HG03103 (cell line): Measurements from ENCODE around the gene KCNF1.

Experiments
- ATAC-seq: cut with Tn5 transposase; IDR thresholded peaks from one replicate; pipeline ENCODE4 v1.9.1; 2021; ENCODE audit warnings: low read depth; ENCODE audit not compliant: unreplicated experiment

Gene KCNF1

GRCh38 chr2:10918661-10919409 is 7.1 kb downstream of the KCNF1 start:
- ATAC-seq = no peak

DNA sequence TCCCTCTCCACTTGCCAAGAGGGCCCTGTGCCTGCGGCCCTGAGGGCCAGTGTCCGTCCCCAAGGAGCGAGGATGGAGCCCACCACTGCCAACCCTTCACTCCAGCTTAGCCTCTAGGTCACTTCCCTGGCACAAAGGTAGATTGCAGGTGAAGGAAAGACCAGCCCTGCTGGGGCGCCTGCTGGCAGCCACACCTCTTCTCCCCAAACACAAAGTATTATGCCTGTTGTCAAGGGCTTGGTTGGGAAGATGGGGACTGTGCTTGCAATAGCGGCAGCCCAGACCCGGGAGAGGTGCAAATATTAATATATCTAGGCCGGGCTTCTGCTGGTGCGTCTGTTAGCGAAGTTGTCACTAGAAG is 7.7 kb downstream of the KCNF1 start:
- no peak for ATAC-seq

GRCh38 chr2:10919771-10920621 is 8.3 kb downstream of the KCNF1 start:
- ATAC-seq = no peak

GRCh38 chr2:10920764-10921388 is 9.1 kb downstream of the KCNF1 start:
- ATAC-seq = no peak

- ATAC-seq = no peak
These were observed 9.8 kb downstream of the KCNF1 start for GRCh38 chr2:10921525-10921924.

GRCh38 chr2:10922307-10923007 is 10.7 kb downstream of the KCNF1 start:
- no peak for ATAC-seq

- ATAC-seq = no peak
These were observed 11.3 kb downstream of the KCNF1 start for GRCh38 chr2:10923008-10923375.

GRCh38 chr2:10923965-10924364 is 12.2 kb downstream of the KCNF1 start:
- ATAC-seq = no peak

DNA sequence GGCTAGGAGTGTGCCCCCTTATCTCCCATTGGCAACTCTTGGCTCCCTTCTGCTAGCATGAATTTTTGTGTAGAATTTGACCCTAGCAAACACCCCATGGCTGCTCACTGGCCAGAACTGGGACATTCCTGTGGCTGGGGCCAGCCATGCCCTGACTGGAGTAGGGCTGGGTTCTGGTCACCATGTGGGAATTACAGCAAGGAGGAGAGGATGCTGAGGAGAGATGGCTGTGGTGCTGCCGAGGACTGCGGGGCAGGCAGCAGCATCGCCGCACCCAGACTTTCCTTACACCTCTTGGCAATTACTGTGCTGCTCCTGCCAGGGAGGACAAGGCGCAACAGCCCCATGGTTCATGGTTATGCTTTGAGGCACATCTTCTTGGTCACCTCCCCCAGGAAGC is 12.7 kb downstream of the KCNF1 start:
- ATAC-seq = no peak

DNA sequence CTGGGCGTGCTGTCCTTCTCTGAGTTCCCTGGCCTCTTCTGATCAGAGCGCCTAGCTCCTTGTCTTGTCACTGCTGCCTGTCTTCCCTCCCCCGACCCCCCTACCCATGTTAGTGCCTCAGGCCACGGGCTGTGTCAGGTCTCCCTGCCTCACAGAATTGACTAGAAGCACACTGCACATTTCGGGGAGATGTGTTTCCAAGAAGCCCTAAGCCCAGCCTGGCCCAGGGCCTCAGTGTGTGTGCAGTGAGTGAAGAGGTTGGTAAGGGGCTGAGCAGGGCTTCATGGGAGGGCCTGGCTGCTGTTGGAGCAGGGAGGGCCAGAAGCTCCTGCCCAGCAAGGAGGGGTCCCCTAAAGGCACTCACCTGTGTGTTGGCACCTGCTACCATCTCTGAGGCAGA is 13.1 kb downstream of the KCNF1 start:
- no peak for ATAC-seq

DNA sequence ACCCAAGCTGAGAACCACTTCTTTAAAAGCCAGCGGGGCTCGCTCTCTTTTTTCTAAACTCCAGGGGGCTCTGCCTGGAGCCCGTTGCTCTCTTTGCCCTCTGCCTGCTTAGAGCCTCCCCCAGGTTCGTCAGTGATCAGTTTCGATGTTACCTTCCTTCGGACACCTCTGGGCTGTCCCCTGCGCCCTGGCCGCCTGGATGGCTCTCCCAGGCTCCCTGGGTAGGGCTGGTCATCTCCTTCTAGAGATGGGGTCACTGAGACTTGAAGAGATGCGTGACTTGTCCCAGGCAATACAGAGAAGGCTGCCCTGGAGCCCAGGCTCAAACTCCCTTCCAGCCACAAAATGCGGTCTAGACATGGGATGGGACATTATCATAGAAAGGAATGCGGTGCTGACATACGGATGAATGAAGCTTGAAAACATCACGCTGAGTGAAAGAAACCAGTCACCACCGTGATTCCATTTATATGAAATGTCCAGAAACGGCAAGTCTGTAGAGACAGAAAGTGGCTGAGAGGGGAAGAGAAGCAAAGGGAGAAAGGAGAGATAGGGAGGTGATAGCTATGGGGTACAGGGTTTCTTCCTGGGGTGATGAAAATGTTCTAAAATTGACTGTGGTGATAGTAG is 14.6 kb downstream of the KCNF1 start:
- no peak for ATAC-seq

DNA sequence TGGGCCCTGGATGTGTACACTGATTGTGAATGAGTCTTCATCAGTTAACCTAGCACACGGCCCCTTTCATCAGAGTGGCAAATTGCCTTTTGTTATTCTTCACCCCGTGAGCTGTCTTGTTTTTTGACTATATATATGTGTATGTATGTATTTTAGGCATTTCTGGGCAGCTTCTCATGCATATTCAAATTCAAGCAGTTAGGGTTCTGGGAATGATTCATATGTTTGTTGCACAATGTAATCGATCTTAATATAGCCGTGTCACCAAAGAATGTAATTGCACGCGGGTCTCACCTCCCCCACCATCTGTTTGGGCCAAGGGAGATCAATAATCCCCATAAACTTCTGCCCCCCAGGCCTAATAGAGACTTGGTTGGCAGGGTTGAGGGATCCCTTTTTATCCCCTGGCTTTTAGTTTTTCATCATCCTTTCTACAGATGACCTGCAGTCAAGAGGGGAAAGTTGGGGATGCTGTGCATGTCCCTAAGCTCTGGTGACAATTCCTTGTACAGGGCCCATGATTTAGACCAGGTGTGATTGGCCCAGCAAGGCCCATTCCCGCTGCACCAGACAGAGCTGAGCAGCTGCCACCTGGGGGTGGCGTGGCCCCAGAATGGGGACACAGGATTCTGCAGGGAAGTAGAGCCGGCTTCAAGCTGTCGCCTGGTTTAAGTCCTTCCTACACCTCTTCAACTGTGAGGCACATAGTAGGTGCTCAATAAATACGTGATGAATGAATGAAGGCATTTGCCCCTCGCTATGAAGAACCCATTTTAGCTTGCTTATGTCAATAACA is 19.2 kb downstream of the KCNF1 start:
- ATAC-seq = no peak

- no peak for ATAC-seq
These were observed 20.0 kb downstream of the KCNF1 start for GRCh38 chr2:10931710-10932255.

DNA sequence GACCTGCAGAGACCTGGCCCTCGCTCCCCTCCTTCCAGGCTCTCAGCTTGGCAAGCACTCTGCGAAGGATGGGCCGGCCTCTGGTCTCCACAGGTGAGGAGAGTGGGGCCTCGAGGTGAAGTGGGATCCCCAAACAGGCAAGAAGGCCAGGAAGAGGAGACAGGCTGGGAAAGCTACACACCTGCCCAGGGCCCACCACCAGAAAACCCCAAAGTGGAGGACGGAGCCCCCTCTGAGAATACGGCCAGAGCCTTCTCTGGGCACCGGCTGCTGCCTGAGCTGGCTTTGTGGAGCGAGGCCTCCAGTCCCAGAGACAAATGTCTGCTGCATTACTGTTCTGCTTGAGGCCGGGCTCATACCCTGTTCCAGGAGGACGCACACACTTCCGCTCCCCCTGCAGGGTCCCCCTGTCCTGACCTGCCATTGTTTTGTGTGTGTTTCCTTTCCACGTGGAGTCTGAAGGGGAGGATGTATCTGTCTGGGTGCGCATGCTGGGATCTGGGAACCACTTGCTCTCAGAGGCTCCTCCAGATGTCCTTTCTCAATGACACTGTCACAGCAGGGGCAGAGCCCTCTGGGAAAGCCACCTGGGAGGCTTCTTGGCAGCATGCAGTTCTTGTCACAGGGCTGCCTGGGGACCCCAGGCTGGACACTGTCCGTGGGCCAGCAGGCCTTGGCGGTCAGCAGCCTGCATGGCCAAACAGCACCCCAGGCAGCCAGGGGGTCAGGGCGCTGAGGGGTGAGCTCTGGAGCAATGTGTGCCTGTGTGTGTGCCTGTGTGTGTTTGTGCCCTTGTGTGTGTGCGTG is 20.8 kb downstream of the KCNF1 start:
- no peak for ATAC-seq

DNA sequence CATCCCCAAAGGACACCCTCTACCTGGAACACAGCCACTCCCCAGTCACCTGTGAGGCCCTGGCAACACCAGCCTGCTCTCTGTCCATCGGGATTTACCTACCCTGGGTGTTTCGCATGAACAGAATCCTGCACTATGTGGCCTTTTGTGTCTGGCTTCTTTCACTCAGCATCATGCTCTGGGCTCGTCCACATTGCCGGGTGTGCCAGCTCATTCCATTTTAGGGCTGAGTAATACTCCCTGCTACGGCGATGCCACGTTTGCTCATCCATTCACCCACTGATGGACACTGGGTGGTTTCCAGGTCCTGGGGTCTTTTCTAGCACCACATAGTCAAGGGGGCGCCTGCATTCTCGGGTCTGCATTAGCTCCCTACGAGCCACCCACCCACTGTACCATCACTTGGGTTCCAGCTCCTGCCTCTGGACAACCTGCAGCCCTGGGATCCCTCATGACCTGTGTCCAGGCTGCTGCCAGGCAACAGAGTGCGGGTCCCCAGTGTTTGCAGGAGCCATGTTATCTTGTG is 22.0 kb downstream of the KCNF1 start:
- ATAC-seq = no peak

DNA sequence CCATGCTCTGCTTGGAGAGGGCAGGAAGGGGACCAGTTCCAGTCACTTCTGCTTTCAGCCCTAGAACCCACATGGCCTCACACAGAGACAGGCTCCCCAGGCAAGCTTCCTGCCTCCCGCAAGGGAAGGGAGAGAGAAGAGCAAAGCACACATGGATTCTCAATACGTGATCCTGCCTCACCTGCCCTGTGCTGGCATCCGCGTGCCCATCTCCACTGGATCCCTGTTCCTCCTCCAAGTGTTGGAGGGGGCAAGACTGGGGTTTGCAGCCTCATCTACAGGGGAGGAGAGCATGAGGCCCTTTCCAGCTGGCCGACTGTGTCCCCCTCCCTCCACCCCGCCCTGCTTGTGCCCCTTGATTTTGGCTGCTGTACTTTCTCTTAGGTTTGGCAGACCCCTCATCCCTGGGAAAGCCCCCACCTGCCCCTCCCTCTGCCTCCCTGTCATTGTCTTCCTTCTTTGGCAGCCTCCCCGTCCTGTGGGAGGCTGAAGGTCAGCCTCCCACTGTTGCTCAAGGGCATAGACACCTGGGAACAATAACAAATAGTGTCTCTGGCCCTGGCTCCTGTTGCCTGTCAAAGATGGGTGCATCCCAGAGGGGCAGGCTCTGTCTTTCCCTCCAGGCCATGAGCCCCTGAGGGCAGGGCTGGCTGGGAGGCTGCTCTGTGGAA is 22.7 kb downstream of the KCNF1 start:
- no peak for ATAC-seq

GRCh38 chr2:10934979-10935350 is 23.2 kb downstream of the KCNF1 start:
- ATAC-seq = no peak

GRCh38 chr2:10935366-10935918 is 23.7 kb downstream of the KCNF1 start:
- no peak for ATAC-seq
